ENCODE measurements around the gene NEB.
"Not testable (repeated sequence)": the region's sequence is repeated elsewhere in the genome, so short reads cannot be mapped to it uniquely, and the experiment has no call there.

NEB gene

DNA sequence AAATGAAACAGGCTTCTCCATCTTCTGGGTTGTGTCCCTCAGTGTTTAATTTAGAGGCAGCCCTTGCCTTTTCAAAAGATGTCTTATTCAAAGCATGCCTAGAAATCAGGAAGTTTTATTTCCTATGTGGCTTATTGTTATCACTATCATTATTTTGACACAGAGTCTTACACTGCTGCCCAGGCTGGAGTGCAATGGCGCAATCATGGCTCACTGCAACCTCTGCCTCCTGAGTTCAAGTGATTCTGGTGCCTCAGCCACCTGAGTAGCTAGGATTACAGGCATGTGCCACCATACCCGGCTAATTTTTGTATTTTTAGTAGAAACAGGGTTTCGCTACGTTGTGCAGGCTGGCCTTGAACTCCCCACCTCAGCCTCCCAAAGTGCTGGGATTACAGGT is 87.8 kb downstream of the NEB start:
- DNase-seq = not testable (repeated sequence)

DNA sequence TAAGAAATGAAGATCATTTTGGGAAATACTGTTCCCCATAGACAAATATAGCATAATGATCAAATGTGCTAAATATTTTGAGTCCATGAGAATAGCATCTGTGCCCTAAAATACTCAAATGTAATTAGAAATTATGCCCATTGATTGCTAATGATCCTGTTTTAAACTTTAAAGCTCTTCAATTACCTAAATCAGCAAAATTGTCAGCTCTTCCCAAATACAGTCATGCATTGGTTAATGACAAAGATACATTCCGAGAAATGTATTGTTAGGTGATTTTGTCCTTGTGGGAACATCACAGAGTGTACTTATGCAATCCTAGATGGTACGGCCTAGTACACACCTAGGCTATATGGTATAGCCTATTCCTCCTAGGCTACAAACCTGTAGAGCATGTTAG is 89.7 kb downstream of the NEB start:
- no peak for DNase-seq

DNA sequence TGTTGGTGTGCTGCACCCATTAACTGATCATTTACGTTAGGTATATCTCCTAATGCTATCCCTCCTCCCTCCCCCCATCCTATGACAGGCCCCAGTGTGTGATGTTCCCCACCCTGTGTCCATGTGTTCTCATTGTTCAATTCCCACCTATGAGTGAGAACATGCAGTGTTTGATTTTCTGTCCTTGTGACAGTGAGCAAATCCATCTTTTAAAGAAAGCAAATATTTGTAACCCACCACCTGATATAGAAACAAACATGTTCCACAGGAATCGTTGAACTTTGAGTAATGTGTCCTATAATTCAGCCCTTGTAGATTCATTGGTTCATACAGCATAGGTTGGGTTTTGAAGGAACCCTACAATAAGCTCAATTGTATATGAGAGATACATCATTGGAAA is 92.4 kb downstream of the NEB start:
- not testable (repeated sequence) for DNase-seq

DNA sequence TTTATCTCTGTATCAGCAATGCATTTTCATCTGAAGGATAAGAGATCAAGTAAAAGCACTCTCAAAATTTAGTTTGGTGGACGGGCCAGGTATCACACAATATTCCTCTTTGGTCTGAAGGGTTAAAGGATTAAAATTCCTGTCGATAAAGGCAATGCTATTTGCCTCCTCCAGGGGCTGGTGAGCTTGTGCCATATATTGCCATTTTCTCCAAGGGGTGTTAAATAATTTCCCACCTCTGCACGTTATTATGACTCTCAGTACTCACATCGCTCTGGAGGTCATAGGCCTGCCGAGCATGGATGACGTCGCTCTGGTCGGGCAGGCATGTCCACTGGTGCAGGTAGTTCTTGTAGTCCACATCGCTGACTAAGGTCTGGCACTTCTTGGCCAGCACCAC is 94.2 kb downstream of the NEB start:
- DNase-seq = no peak

DNA sequence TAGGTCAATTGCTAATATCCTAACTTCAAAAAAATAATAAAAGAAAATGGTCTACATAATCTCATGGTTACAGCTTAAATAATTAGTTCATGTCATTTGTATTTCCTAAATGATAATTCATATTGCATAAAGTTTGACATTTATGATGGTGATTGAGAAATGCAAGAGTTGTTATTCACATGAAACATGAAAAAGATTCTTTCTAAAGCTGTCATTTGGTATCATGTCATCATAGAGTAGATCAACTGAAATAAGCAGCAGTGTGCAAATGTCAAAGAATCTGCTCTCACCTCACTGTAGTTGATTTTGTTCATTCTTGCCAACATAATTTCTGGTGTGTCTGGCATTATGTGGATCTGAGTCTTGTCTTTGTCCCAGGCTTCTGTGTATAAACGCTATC is 95.3 kb downstream of the NEB start:
- no peak for DNase-seq

DNA sequence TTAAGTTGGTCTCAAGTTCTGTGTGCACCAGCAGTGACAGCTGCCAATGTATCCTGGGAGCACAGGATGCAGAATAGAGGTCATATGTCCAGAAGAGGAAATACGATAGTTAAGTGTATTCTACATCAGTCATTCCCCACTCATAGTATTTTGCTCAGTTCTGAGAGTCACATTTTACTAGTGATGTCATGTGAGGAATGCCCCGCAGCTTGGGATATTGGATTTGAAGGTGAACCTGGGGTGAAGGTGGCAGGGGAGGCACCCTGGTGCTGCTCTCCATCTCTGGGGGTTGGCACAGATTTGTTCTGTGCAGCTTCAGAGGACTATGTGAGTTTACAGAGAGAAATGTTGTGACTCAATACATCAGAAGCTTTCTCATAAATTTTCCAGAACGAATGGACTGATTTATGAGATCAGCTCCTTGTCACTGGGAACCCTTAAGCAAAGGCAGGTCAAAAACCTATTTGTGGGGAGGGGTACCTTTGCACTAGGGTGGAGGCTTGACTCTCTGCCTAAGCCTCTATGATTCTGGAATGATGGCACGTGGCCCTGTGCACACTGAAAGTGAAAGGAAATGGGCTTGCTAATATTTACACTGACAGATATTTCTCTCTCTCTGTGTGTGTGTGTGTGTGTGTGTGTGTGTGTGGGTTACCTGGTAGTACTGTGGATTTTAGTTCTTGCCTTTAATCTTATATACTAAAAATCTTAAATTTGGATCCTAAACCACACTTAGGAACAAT is 95.9 kb downstream of the NEB start:
- DNase-seq = peak; percentile 33

DNA sequence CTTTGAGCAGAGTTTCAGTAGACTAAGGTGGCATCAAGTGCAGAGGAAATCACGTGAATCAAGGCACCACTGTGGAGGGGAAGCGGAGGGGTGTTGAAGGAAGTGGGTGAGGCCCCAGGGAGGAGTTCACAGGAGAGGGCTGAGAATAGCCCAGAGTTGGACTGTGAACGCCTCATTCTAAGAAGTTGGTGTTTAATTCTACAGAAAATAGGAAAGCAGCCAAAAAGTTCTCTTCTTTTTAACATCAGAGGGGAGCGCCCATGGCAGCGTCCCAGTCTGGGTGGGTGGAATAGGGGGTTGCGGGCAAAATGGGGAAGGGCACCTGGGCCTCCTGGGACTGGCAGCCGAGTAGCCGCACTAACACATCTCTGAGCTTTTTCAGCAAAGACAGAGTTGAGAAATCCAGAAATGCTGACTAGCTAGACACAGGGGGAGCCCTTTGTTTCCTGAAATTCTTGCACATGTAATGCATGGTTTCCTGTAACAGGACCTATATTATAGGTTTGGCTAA is 97.0 kb downstream of the NEB start:
- peak; percentile 55 for DNase-seq

DNA sequence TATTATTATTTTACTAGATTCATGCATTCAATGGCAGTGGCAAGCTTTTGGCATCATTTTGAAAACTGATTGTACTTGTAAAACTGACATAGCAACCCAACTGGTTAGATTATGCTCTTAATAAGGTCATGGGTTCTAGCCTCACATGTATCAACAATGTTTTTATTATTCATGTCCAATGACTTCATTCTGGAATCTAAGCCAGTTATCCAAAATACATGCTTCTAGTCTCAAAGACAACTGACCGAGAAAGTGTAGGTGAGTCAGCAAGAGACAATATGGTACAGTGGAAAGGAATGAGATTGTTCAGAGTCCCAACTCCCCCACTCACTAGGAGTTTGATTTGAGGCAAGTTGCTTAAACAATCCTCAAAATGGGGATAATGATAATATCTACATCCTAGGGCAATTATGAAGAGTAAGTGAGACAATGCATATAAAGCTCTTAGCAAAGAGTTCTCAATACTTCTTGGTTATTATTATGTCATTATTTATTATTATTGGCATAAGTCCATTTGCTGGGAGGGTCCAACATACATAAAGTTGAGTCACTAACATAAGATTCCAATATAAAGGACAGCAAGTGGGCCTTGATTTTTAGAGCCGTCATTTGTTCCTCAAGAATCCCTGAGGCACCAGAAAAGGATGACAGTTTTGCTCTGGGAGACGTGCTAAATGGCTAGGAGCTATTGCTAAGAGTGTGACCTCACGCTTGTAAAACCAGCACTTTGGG is 99.4 kb downstream of the NEB start:
- no peak for DNase-seq

DNA sequence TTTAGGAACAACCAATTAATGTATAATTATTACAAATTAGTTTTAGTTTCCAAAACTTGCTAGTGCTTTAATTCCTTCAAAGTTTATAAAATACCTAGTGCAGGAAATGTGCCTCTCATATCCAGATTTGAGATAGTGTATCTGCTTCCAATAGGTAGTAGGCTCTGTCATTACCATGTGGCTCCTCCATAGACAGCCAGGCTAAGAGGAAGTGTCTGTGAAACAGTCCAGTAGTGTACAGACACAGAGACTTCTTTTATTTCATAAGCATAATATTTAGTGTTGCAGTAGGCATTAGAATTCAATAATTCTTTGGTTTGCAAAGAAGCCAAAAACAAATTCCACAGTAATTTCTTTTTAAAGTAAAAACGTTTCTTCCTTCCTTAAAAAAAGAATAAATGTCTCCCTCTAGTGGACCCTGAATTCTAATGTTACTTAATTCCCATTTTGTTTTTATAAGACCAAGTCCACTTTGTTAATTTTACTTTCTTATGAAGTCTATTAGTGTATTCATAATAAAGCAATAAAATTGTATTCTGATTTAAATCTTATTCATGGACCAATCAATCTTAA is 101.2 kb downstream of the NEB start:
- DNase-seq = no peak

DNA sequence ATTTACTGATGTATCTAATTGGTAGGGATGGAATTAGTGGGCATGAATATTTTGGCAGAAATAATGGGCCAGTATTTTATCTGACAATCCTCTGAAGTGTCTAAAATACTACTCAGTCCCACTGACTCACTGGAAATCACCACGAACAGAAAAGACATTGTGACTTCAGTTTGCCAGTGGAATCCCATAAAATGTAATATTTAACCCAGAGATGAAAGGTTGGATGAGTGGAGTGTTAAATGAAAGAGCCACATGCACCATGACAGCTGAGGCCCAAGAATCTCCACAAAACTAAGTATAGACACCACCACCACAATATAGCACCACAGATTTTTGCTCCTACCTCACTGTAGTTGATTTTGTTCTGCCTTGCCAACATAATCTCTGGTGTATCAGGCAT is 103.9 kb downstream of the NEB start:
- DNase-seq = no peak

DNA sequence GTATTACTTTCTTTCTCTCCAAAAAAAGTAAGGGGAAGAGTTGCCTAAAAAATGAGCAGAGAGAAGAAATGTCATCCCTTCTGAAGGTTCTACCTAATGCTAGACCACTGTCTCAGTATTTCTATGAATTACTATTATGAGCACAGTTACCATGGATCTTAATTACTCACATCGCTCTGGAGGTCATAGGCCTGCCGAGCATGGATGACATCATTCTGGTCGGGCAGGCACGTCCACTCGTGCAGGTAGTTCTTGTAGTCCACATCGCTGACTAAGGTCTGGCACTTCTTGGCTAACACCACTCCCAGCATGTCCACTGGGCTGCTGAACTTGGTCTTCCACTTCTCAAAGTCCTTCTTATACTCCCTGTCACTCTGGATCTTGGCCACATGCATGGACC is 106.9 kb downstream of the NEB start:
- no peak for DNase-seq

DNA sequence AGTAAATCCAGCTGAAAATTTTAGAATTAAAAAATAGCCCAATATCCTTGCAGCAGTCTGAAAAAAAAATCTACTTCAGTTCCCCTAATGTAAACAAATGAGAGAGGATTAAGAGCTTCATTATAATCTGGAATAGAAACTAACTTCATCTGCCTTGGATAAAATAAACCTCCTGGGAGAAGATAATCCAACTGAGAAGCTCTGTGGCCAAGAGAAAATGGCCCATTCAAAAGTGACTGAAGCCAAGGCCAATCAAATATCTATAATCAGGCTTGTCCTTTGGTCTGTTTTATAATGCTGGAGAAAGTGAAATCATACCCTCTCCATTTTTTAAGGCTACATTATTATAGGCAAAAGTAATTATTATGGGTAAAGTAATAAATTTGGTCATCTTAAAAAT is 110.0 kb downstream of the NEB start:
- DNase-seq = no peak

DNA sequence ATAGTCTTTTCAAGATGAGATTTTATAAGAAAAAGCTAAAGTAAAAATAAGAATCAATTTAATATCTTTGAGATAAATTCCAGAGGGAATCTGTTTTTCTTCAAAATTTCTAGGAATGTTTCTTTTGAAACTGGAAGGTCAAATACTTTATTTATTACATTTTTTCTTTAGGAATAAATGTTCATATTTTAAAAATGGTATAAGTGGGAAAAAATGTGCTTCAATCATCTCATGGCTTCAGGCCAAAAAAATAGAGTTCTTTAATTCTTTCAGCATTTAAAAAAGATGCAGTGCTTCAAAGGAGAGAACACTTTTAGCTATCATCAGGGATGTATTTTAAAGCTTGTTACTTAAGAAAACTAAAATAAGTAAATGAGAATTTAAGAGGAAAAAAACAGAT is 110.6 kb downstream of the NEB start:
- no peak for DNase-seq

DNA sequence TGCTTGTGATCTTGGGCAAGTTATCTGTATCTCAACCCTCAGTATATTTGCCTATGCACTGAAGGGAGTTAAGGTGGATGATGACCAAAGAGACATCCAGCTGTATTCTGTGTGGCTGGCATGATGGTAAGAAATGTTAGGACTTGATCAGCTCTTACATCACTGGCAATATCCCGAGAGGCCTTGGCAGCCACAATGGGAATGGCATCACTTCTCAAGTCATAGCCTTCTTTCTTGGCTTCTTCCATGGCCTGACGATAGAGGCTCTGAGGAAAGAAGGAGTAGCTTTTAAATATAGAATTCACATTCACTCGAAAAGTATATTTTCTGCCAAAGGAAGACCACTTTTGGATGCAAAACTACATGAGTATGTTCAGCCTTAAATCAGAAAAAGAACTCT is 113.5 kb downstream of the NEB start:
- no peak for DNase-seq

DNA sequence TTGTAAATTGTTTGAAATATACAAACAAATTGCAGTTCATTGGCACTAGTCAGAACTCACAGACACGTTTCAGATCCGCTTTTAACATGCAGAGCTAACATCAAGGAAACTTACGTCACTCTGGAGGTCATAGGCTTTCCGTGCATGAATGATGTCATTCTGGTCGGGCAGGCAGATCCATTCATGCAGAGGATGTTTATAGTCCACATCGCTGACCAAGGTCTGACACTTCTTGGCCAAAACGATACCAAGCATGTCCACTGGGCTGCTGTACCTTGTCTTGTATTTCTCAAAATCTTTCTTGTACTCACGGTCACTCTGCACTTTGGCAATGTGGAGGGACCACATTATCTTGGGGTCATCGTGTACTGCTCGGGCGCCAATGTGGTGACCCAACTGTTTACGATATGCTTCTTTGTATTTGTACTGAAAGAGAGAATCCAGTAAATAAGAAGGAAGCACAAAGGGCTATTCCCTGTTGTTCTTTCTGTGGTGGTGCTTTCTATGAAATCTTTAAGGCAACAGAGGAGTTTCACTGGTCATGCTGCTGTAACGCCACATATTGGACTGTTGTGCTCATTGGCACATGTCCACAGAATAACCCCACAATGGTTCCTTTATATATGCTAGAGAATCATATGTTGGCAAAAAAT is 114.8 kb downstream of the NEB start:
- no peak for DNase-seq

DNA sequence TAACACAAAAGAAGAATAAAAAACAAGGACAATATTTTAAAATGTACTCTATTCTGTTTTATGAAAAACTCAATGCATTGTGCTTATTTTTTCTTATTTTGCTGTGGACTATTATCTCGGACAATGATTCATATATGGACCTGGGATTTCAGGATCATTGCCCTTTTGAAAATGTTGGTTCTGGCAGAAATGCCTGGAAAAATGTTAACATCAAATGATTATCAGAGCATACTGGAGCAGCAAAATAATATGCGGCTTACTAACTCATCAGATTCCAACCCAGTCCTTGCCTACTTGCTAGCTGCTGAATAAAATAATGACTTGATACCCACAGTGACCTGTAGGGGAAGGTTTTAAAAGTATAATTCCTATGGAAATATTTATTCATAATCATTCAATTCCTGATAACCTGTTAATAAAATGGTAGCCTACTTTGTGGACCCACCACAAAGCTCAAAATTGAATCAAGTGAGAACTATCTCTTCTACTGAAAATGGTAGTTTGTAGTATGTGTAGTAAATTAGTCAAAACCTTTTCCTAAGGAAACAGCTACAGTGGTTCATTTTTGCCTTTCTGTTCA is 117.4 kb downstream of the NEB start:
- DNase-seq = no peak

DNA sequence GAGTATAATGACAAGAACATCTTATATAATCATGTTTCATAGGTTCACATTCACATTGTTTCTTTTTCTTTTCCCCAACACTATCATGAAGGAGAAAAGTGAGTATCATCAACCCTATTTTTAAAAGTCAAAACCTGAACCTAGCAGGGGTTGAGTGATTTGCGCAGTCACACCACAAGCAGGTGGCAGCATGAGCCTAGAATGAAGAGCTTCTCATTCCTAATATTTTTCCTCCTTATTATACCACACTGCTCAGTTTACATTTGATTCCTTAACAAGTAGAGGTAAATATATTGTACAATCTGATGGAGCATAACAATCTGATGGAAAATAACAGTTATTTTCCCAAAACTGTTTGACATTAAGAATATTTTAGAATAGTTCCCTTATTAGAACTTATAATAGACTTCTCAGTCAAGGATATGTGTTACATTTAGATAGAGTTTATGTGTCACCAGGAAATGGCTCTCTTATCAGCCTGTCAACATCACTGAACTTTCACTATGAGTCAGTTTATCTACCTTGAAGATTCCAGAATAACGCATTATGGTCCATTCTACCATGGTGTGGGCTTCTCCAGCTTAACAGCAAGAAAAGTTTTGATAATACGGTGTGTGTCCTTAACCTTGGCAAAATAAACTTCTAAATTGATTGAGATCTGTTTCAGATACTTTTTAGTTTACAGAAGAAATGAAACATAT is 119.5 kb downstream of the NEB start:
- DNase-seq = no peak

DNA sequence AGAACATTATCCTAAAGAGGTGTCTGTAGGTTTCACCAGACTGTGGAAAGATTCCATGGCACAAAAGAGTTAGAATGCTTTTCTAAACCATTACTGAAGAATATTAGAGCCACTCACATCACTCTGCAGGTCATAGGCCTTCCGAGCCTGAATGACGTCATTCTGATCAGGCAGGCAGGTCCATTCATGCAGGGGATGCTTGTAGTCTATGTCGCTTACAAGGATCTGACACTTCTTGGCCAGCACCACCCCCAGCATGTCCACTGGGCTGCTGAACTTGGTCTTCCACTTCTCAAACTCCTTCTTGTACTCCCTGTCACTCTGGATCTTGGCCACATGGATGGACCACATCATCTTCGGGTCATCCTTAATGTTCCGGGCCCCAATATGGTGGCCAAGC is 120.1 kb downstream of the NEB start:
- DNase-seq = no peak

DNA sequence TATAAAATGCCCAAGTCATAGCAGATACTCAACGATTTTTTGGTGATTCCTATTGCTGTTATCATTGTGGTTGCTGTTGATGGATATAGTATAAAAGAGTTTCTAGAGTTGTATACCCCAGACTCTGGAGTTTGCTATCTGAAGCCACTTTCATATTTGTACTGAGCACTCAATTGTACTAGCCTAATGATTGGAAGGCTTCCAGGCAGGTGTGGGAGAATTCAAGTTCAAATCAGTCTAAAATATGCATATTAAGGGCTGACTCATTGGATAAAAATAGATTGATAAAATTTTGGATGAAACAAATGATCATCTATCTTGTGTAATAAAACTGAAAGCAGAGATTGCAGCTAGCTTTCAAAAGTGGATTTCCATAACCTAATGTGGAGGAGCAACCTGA is 122.9 kb downstream of the NEB start:
- no peak for DNase-seq

DNA sequence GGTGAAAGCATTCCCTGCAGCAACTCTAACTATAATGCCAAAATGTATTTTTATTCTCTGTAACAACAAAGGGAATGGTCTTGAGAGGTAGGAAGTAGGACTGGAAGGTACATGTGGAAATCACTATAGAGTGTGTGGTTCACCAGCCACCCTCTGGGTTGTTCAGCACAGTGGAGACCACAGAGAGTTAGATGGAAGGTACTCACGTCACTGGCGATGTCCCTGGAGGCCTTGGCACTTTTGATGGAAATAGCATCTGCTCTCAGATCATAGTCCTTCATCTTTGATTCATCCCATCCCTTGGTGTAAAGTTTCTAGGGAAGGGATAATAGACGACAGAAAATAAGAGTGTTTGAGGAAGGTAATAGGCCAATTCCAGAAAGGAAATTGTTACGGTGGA is 124.0 kb downstream of the NEB start:
- DNase-seq = no peak

DNA sequence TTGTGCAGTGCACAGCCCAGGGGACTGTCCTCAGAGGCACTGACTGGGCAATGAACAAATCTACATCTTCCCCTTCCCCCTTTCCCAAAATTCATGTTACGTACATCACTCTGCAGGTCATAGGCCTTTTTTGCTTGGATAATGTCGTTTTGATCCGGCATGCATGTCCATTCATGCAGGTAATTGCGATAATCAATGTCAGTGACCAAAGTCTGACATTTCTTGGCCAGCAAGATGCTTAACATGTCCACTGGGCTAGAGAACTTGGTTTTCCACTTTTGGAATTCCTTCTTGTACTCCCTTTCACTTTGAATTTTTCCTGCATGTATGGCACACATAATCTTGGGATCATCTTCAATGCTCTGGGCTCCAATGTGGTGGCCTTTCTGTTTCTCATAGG is 124.6 kb downstream of the NEB start:
- no peak for DNase-seq

Data from activated CD4-positive, alpha-beta T cell treated with anti-CD3 and anti-CD28 coated beads for 48 hours (primary cell).